Raji (cell line): ENCODE results near the gene EID3.

Experiments
- POLR2A ChIP-seq: IDR thresholded peaks from 2 replicates; pipeline ENCODE4 v1.6.1; 2011; ENCODE audit warnings: low read depth, low read length, control low read depth; ENCODE audit not compliant: insufficient read depth

Gene EID3

DNA sequence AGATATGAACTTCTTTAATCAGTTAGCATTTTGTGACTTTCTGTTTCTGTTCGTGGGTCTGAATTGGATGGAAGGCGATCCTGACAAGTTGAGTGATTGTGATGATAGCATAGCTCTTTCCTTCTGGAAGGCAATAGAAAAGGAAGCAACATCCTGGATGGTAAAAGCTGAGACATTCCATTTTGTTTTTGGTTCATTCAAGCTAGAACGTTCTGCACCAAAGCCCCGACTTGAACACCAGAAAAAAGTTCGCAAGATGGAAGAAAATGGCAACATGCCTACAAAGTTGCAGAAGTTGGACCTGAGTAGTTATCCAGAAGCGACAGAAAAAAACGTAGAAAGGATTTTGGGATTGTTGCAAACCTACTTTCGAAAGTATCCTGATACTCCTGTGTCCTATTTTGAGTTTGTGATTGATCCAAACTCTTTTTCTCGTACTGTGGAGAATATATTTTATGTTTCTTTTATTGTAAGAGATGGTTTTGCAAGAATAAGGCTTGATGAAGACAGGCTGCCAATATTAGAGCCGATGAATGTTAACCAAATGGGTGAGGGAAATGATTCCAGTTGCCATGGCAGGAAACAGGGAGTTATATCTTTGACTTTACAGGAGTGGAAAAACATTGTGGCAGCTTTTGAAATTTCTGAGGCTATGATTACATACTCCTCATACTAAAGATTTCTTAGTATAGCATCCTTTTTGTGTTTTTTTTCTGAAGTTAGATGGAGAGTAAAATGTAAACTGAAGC, 896 bp downstream of the EID3 start:
- no peak for TF ChIP-seq POLR2A

DNA sequence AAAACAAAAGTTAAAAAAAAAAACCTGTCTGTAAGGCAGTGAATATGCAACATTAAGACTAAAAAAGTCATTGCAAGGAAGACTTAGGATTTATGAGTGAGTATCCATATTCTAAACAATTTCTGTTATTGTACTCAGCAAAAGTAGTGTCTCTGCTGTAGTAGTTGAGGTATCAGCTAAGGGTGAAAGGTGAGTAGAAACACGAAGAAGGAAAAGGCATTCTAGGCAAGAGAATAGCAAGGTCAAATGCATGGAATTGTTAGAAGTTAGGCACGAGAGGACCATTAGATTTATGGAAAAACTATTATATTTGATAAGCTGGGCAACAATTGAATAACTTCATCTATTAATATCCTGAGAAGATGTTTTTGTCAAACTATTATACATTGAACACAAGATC, 1.8 kb downstream of the EID3 start:
- TF ChIP-seq POLR2A, result no peak

DNA sequence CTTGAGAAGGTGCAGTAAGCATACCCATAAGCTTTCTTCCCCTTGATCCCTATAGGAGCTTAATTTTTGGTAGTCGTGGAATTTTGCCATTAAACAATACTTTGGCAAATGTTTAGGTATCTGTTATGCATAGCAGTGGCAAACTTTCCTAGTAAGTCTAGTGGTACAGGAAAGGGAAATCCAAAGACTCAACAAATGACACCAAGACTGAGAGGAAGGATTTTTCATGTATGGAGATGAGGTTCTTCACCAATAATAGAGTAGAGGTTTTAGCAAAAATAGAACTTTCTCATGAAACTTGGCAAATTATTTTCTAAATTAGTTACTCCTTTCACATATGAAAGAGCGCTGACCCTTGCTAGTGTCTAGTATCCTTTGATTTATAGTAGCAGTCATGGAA, 2.8 kb downstream of the EID3 start:
- TF ChIP-seq POLR2A, result no peak

DNA sequence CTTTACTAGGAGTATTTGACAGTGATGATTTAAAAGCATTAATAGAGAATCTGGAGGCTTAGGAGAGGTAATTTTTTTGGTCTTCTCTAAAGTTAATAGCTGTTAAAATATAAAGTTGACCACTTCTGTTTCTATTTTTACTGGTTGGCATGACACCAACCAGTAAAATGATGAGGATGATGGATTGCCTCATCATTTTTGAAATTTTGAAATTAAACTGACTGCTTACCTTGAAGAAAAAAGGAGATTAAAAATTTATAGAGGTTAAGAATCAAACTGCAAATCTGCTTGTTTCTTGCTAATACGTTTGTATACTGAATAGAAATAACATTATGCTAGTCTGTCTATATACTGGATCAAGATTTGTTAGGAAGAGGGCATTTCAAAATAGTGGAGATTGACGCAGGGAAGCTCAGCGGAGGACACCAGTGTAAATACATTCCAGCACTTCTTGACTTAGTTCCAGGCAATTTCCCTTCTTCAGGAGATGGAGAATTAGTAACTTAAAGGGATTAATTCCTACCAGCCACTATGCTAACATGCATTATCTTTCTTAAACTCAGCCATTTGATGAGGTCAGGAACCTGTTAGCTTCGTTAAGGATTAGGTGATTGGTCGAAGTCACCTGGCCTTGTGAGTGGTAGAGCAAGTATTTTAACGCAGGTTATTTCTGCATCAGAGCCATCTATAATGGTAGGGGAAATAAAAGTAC, 3.6 kb downstream of the EID3 start:
- TF ChIP-seq POLR2A, result no peak

DNA sequence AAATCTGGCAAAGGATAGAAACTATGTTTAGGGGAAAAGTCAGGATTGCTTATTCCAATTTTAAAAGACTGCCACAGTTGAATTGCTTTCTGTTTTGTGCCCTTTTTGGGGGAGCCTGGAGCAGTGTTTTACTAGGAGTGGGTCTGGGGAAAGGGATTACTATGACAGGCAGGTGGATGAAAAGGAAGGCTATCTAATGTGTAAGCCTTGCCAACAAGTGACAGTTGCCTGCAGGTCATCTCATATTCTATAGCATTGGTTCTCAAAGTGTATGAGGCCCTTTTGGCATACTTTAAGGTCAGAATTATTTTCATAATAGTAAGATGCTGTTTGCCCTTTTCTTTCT, 4.1 kb downstream of the EID3 start:
- TF ChIP-seq POLR2A, result no peak

DNA sequence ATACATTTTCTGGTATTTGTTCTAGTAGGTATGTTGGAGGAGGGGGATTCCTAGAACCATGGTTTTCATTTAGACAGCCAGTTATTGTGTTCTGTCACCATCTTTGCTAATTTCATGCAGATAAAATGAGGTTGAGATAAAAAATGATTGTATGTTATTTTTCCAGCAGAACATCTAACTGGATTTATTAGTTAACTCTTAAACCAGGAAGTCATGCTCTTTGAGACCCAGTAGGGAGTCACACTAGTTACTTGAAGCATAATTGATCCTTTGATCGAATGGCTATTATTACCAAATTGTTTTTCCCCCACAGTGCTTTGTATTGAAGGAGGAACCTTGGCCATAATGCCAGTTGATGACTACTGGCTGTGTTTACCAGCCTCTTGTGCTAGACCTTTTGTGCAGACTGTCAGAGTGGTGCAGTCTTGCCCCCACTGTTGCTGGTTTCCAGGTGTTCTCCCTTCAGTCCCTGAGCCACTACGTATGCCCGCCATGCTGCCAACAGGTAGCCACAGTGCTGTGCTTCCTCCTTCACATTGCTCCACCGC, 6.0 kb downstream of the EID3 start:
- TF ChIP-seq POLR2A, result no peak

DNA sequence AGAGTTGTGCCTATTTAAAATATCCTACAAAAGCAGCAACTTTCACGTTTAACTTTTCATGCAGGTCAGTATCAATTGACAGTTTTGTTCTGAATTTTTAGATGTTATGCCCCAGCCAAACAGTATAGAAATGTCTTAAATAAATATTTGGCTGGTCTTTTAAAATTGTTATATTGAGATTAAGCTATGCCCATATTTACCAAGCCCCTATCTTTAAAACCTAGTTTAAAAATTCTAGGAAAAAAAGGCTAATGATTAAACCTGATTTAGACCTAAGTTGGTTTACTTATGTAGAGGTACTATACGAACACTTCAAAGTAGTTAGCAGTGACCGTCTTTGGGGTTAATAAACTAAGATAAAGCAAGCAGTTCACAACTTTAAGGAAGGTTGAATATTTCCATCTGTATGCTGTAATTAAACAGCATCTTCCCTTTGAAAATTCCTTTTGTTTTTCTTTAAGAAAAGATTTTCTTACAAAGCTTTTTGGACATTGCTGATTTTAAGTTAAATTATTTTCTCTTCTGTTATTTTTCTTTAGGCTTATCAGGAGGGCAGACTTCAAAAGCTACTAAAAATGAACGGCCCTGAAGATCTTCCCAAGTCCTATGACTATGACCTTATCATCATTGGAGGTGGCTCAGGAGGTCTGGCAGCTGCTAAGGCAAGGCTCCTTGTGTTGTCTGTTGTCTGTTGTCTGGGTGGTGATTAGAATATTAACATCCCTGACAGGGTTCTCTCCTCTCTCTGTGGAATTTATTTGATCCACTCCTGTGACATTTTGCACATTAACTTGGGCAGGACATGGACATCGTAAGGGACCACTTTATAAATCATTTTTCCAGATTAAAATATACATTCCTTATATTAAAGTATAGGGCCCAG, 7.5 kb downstream of the EID3 start:
- no peak for TF ChIP-seq POLR2A

DNA sequence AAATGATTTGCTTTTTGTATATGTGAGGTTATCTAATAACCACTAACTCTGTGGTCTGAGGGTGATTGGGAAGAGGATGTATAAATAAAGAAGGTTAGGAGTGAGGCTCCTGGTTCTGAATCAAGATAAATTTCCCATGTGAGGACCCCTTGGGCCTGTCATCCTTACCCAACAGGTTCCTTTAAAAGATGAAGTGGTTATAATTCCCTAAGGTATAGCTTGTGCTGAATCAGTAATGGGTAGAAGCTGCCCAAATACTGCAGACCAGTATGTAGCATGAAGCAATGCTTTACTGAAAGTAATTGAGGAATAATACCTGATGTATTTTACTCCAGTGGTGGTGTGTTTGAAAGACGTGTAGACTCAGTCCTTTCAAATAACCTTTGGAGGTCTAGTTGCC, 8.7 kb downstream of the EID3 start:
- no peak for TF ChIP-seq POLR2A

DNA sequence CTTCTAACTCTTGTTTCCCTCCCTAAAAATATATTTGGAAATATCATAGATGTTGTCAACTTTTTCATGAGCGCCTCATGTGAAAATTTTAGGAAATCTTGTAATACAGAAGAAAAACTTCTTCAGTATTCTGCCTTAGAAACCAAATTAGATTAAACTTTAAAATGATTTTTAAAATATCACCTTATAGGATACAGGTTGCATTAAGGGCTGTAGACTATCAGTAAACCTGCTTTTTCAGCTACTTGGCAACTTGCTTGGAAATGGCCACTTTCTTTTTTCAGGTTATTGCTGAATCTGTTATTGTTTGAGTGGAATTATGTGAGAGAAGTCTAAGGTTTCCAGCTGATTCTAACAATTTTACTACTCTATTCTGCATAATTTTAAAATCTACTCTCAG, 9.1 kb downstream of the EID3 start:
- no peak for TF ChIP-seq POLR2A

DNA sequence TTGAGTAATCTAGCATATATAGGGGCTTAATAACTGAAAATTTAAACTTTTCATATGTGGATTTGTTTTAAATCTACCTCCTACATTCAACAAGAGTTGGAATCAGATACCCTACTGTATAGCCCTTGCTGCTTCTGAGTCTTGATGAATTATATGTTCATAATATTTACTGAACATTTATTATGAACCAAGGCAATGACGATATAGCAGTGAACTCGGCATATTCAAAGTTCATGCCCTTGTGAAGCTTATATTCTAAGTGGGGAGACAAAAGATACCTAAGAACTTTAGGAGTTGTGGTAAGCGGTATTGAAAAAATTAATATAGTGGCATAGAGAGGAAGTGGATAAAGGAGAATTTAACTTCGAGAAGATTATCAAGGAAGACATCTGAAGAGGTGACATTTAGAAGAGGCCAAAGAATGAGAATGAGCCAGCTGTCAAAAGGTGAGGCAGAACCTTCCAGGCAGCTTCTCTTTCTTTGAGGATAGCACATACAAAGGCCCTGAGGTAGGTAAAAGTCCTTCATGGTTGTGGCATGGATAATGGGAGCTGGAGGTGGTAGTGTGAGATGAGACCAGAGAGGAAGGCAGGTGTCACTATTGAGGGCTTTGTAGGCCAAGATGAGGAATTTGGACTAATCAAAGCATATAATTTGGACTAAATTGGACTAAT, 10.2 kb downstream of the EID3 start:
- no peak for TF ChIP-seq POLR2A

DNA sequence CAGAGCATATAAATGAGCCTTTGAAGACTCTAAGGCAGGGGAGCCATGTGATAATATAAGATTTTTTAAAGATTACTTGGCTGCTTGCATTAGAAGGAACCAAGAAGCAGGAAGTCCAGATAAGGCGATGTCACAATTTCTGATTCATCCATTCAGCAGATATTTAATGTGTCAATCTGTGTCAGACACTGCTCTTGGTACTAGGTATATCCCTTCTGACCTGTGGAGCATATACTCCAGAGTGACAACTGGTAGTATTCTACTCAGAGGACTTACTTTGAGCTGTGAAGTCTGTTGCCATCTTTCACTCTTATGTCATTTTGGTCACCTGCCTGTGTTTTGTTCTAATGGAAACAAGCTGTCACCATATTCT, 10.7 kb downstream of the EID3 start:
- TF ChIP-seq POLR2A, result no peak

DNA sequence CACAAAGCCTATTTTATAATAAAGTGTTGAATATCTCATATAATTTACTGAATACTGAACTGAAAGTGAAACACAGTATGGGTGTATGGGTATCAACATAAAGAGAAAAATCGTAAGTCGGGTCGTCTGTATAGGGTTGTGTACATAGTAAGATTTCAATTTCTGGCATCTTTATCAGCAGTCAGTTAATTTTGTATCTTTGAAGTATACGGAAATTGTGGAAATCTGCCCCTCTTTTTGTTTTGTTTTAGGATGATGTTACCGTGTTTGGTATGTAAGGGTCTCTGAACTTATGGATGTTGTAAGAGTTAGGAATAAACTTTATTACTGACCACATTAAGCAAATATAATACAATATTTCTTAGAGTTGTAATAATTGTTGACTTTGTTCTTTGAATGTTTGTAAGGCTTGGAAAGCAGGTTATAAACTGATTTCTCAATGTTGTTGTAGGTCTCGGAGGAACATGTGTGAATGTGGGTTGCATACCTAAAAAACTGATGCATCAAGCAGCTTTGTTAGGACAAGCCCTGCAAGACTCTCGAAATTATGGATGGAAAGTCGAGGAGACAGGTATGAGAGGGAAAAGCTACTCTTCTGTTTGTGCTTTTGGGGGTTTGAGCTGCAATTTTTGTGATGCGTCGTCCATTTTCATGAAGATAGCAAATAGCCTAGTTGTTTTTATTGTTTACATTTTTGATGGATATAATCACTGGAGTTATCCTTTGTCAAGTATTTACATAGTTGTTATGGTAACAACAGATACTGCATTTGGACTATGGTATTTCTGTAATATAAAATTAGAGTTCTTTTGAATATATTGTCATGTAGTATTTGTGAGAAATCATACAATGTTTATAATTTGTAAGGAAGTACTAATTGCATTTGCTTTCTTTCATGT, 12.0 kb downstream of the EID3 start:
- no peak for TF ChIP-seq POLR2A

DNA sequence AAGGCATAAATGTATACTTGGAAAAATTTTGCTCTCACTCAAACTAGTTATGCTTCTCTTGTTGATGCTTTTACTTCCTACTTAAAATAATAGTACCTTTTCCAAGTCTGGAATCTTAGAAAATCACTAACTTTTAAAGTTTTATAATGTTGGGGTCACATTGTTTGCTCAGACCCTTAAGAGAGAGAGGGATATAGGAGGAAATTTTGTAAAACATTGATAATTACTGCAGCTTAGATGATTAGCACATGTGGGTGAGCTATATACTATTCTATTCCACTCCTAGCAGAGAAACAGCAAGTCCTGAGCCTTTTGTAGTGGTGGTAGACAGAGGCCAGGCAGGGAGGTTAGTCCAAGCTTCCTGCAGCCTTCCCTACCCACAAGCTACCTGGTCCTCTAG, 13.4 kb downstream of the EID3 start:
- TF ChIP-seq POLR2A, result no peak

DNA sequence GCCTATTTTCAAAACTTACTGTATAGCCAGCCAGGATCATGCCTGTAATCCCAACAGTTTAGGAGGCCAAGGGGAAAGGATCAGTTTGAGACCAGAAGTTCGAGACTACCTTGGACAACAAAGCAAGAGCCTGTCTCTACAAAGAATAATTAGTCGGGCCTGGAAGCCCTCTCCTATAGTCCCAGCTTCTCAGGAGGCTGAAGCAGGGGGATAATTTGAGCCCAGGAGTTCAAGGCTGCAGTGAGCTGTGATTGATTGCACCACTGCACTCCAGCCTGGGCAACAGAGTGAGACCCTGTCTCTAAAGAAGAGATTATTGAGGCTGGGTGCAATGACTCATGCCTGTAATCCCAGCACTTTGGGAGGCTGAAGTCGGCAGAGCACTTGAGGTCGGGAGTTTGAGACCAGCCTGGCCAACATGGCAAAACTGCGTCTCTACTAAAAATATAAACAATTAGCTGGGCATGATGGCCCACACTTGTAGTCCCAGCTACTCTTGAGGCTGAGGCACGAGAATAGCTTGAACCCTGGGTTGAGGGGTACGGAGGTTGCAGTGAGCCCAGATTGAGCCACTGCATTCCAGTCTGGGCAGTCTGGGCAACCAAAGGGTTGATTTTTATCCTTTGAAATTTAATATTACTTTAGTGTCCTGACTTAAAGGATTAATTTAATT, 14.1 kb downstream of the EID3 start:
- TF ChIP-seq POLR2A, result no peak

DNA sequence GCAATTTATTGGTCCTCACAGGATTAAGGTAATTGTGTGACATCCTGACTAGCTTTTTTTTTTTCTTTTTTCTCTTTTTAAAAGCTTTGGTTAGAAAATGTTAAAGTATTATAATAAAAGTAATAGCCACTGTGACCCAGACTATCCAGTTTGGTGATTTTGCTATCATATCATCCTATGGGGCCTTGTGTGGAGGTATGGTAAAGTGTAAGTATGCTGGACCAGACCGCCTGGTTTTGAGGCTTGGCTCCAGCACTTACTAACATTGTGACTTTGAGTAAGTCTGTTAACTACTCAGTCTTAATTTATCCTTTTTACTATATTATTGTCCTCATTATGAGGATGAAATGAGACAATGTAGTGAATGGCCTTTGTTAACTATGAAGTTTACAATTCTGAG, 15.5 kb downstream of the EID3 start:
- no peak for TF ChIP-seq POLR2A
